SK-N-SH (cell line): Measurements from ENCODE around the gene GRB10.

Source experiments
- CHD2 ChIP-seq: fragments of 150-350 bp; IDR thresholded peaks from 2 replicates; pipeline ENCODE4 v1.6.1; 2018; ENCODE audit warnings: low read length; ENCODE audit not compliant: partially characterized antibody
- CTCF ChIP-seq: fragments of 200-600 bp; sonication (generic); IDR thresholded peaks from 2 replicates; pipeline ENCODE4 v1.6.1; 2017; ENCODE audit warnings: antibody characterized with exemption, mild to moderate bottlenecking, moderate library complexity
- EZH2phosphoT487 ChIP-seq: fragments of 200-600 bp; sonication (generic); IDR thresholded peaks from 2 replicates; pipeline ENCODE4 v1.6.1; 2017; ENCODE audit warnings: low read depth, mixed run types, mild to moderate bottlenecking, antibody characterized with exemption, moderate library complexity, borderline replicate concordance
- MAX ChIP-seq: IDR thresholded peaks from 2 replicates; pipeline ENCODE4 v1.4.0; 2012; ENCODE audit warnings: low read depth
- POLR2AphosphoS5 ChIP-seq: IDR thresholded peaks from 2 replicates; pipeline ENCODE4 v1.6.1; 2012; ENCODE audit warnings: low read depth, low read length
- RAD21 ChIP-seq: IDR thresholded peaks from 2 replicates; pipeline ENCODE4 v1.6.1; 2012; ENCODE audit warnings: mild to moderate bottlenecking, low read length
- REST ChIP-seq: IDR thresholded peaks from 2 replicates; pipeline ENCODE4 v1.6.1; 2012; ENCODE audit warnings: mild to moderate bottlenecking, low read depth, low read length, moderate library complexity
- RFX5 ChIP-seq: IDR thresholded peaks from 2 replicates; pipeline ENCODE4 v1.6.1; 2012; ENCODE audit warnings: mild to moderate bottlenecking, improper control_type of control experiment, low read length
- SIN3A ChIP-seq: IDR thresholded peaks from 2 replicates; pipeline ENCODE4 v1.6.1; 2012; ENCODE audit warnings: low read depth, mild to moderate bottlenecking, low read length, moderate library complexity, borderline replicate concordance
- SMC3 ChIP-seq: IDR thresholded peaks from 2 replicates; pipeline ENCODE4 v1.6.1; 2012; ENCODE audit warnings: low read depth, low read length, improper control_type of control experiment
- USF2 ChIP-seq: fragments of 150-350 bp; IDR thresholded peaks from 2 replicates; pipeline ENCODE4 v1.6.1; 2017; ENCODE audit warnings: antibody characterized with exemption, low read length, low read depth, borderline replicate concordance
- YY1 ChIP-seq: IDR thresholded peaks from 2 replicates; pipeline ENCODE4 v1.4.0; 2012; ENCODE audit warnings: low read depth, mild to moderate bottlenecking

GRCh38 chr7:50667338-50667737 lies 115.4 kb downstream of the GRB10 start:
- TF ChIP-seq RFX5 = no peak
- TF ChIP-seq SMC3 = no peak
- no peak for TF ChIP-seq CTCF
- no peak for TF ChIP-seq CHD2
- TF ChIP-seq MAX = no peak
- TF ChIP-seq SIN3A = no peak
- no peak for TF ChIP-seq USF2
- no peak for TF ChIP-seq EZH2phosphoT487
- no peak for TF ChIP-seq YY1
- no peak for TF ChIP-seq POLR2AphosphoS5
- no peak for TF ChIP-seq RAD21
- no peak for TF ChIP-seq REST
